ENCODE measurements around the gene FSIP1.

FSIP1 gene

DNA sequence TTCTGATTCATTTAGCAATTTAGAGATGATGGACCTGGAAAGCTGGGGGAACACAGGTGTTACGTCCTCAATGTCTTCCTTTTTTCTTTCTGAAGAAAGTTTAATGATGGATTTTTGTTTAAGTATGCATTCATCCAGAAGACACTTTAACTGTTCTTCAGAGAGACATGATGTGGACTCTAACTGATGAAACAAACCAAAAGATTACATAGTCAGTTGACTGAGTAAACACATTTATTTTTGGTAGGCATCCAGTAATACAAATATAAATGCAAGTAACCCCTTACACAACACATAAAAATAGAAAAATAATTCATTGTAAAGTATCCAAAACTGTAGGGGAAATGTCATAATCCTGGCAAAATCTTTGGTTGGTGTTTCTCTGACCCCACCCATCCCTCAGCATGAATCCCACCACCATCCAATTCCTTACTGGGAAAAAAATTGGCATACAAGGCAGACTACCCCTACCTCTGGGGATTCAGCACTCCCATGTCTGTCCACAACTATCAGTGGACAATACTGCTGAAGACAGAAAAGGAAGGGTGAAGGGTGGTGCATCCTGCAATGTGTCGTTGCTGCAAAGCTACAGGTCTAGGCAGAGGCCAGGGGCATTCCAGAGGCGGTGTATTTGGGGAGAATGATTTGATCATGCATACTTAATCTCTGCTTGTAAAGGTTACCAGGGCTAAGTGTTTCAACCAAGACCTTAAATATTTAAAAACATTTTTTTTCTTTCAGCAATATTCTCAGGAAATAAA lies 164.4 kb downstream of the FSIP1 start:
- no peak for DNase-seq (ENCODE audit: low spot score)

DNA sequence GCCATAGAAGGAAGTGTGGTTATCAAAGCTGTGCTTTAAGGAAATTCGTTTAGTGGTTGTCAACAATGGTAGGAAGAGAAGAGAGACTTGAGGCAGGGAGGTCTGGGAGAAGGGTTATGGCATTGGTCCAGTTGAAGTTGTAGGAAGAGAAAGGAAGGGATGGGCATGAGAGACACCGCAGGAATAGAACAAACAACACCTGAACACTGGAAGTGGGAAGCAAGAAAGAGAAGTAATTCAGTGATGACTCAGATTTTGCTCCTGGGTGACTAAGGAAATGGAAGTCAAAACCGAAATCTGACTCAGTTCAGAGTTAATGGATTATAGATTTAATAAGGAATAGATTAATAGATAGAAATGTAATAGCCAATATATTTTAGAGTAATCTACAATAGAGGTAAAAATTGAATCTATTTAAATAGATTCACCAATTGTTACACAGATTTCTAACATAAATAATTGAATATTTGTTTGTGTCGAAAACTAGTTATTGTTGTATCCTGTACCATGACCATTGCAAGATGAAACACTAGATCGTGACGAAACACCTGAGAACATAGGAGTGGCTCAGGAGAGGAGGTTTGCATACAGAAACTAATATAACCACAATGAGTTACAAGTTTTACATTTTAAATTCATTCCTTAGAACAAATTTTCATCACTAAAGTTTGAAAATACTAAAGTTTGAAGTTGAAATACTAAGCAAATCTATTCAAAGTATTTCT lies 165.7 kb downstream of the FSIP1 start:
- DNase-seq (ENCODE audit: low spot score): no peak

DNA sequence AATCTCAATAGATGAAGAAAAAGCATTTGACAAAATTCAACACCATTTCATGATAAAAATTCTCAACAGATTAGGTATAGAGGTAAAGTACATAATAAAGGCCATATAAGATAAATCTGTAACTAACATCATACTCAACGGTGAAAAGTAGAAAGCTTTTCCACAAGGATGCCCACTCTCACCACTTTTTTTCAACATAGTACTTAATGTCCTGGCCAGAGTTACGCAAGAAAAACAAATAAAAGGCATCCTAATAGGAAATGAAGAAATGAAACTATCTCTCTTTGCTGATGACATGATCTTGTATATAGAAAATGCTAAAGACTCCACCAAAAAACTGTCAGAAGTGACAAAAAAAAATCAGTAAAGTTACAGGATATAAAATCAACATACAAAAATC lies 168.8 kb downstream of the FSIP1 start:
- DNase-seq (ENCODE audit: low spot score): no peak

DNA sequence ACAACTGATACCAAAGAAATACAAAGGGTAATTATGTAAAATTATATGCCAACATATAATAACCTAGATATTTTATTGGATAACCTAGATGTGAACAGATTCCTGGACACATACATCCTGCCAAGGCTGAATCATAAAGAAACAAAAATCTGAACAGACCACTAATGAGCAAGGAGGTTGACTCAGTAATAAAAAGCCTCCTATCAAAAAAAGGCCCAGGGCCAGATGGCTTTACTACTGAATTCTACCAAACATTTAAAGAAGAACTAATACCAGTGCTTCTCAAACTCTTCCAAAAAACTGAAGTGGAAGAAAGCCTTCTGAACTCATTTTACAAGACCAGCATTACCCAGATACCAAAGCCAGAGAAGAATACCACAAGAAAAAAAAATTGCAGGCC lies 169.4 kb downstream of the FSIP1 start:
- DNase-seq (ENCODE audit: low spot score): no peak

DNA sequence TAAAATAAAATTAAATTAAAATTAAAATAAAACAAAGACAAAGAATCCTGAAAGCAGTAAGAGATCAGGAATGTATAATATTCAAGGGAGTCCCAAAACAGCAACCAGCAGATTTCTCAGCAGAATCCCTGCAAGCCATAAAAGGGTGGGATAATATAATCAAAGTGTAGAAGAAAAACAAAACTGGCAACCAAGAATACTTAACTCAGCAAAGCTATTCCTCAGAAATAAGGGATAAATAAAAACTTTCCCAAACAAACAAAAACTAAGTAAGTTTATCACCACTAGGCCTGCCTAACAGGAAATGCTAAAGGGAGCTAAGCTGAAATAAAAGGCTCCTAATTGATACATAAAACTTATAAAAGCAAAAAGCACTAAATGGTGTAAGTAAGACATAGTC lies 172.0 kb downstream of the FSIP1 start:
- no peak for DNase-seq (ENCODE audit: low spot score)

DNA sequence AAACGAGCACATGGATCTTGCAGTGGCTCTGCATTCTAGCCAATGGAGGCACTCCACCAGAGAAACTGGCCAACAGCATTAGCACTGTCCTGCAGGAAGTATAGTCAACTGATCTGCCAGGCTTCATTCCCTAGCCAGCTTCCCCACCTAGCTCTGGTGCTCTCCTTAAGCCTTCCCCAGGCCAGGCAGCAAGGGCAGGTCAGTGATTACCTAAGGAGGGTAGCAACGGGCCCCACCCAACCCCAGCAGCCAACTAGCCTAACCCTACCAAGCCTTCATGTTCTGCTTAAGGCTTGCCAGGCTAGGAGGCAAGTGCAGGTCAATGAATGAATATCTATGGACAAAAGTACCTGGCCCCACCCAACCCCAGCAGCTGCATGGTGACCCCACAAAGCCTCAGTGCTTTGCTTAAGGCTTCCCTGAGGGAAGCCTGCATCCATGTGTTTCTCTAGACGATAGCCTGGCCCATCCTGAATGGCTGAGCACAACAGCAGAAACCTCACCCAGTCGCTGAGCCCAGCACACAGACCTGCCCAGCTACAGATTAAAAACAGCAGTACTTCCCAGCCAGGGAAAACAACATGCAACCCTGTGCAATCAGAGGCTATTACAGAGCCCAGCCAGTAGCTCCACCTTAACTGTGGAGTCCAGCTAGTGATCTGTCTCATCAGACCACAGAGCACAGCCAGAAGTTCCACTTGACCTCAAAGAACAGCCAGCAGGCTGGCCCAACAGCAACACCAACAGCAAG lies 173.3 kb downstream of the FSIP1 start:
- DNase-seq (ENCODE audit: low spot score): no peak

DNA sequence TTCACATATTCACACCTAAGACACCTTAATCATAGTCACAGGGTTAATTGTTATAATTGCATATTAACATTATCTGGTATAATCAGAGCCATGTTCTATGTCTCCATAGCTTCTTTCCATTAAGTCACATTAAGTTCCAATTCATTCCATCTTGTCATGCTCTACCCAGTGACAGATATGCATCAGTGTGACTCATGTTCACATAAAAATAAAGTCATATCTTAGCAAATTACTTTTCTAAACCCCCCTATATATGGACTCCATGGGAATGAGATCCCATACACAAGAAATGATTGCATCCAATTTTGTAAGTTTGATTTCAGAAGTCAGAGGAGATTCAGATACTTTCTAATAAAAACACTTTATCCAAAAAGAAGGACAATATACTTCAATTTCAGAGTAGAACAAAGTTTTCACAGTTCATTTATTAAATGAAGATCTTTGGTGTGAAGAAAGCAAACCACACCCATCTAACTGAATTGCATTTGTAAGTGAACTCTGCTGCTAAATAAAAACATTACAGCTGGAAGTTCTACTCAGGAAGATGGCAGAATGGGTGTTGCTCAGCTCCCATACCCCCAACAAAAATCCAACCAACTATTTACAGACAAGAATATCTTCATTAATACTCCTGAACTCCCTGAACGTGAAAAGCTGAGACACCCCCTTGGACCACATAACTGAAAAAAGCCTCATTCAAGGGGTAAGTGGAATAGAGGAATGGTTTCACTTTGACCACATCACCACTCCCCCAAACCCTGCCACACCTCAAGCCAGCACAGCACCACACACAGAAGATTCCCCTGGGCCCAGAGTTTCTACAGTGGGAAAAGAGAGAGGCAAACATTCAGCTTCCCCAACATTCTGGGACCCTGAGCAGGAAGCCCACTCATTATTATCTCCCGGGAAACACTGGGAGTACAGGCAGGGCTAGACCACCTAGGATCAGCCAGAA lies 174.2 kb downstream of the FSIP1 start:
- DNase-seq (ENCODE audit: low spot score): no peak

DNA sequence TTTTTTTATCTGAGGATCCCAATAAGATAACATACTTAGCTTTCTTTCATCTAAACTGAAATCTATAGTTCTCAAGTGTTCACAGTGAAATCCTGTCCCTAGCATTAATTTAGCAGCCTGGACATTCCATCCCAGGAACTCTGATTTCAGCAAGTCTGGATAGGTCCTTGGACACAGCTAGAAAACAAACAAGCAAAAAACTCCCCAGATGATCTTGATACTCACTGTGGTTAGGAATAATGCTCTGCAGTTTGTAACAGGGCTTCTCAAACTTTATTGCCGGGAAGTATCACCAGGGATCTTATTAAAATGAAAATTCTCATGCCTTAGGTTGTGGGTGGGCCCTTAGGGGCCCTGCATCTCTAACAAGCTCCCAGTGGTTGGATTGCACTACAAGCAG lies 177.5 kb downstream of the FSIP1 start:
- no peak for DNase-seq (ENCODE audit: low spot score)

DNA sequence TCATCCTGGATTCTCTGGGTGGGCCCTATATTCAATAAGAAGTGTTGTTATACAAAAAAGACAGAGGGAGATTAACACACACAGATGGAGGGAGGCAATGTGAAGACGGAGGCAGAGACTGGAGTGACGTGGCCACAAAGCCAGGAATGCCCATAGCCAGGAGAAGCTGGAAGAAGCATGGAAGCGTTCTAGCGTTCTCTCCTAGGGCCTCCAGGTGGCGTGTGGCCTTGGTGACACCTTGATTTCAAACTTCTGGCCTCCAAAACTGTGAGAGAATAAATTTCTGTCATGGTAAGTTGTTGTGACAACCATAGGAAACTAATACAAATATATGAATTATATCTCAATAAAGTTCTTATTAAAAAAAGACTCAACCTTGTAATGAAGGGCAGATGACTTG lies 180.5 kb downstream of the FSIP1 start:
- no peak for DNase-seq (ENCODE audit: low spot score)

DNA sequence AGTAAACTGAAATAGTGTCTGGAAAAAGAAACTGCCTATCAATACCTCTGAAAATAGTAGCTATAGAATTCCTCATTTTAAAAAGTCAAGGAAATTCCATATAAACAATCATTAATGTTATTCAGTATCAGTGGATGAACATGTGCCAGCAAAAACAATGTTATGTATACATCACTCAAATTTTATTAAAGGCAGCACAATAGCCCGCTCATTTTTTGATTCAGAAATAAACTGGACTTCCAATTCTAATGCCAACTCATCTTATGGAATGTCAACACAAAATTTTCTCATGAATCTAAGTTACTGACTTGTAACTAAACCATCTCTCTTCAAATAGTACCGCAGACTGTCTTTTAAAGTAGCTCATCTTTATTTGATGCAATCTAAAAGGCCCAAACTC lies 182.8 kb downstream of the FSIP1 start:
- no peak for DNase-seq (ENCODE audit: low spot score)

DNA sequence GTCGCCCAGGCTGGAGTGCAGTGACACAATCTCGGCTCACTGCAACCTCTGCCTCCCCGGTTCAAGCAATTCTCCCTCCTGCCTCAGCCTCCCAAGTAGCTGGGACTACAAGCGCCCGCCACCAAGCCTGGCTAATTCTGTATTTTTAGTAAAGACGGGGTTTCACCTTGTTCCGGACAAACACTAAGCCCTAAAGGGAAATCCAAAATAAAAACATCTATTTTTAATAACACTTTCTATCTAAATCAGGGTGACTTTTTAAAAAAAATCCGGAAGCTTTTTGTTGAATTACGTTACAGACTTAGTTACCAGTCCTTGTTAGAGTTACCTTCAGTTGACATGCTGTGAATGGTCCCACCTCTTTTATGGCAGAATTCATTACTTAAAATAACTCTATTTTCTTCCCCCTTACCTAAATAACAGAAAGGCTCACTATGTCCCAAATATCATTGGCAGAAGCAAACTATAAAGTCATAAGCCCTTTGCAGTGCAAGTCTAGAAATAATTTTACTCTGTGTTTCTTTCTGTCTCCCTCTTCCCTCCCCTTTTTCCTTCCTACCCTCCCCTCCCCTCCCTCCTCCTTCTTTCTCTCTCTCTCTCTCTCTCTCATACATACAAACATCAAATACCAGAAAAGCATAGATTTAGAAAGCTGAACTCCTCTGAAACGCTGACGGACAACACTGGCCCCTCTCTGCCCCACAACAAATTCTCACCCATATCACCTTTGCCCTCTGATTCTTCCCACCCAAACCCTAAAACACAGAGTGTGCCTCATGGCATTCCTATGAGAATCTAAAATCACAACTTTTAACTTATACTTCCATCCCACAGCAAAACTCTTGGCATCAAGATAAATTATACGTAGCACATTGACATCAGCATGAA lies 183.4 kb downstream of the FSIP1 start:
- DNase-seq (ENCODE audit: low spot score): no peak

DNA sequence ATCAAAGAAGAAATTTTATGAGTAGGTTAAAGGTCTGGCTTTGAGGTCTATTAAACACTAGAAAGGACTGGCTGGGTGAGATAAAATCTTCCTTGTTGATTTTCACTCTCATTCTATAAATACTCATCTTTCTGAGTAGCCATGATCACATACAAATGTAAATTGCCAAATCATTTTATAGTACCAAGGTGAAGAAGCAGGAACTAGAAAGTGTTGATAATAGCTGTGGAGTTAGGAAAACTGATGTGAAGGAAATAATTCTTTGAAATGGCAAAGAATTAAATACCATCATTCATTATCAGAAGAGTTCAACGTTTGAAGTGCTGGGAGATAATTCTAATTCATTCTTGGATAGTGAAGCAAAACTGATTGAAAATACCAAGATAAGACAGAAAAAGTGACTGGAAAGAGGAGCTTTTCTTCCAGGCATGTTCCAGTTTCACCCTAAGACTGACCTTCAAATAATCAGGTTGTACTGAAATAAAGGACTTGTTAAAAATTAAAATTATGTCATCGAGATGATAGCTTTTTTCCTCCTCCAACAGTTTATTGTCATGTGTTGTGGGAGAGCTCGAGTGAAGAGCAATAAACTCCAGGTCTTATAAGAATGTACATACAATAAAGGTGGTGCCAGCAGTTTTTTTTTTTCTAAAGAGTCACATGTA lies 184.3 kb downstream of the FSIP1 start:
- DNase-seq (ENCODE audit: low spot score): no peak

DNA sequence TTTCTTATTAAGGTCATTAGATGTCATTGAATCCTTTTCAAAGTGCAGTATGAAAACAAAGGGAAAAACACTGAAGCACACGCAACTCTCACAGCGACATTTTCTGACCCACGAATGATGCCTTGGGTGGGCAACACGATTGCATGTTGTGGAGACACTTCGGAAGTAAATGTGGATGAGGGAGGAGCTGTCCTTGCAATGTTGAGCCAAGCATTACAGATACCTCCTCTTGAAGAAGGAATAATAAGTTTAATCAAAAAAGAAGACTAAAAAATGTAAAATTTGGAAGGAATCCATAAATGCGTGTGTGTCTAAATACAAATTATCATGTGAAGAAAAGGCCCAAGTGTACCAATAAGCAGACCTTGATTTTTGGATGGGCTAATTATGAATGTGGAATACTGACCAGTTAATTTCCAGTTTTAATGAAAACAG lies 184.9 kb downstream of the FSIP1 start:
- no peak for DNase-seq (ENCODE audit: low spot score)

DNA sequence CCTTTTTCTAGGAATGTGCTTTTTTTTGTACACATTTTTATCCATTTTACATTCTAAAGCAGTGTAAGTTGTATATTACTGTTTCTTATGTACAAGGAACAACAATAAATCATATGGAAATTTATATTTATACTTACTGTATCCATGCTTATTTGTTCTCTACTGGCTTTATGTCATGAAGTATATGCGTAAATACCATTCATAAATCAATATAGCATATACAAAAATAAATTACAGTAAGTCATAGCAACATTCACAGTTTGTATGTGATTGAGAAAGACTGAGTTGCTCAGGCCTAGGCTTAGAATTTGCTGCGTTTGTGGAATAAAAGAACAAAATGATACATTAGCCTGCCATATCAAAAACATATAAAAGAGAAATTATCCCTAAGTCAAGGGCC lies 185.3 kb downstream of the FSIP1 start:
- DNase-seq (ENCODE audit: low spot score): no peak

DNA sequence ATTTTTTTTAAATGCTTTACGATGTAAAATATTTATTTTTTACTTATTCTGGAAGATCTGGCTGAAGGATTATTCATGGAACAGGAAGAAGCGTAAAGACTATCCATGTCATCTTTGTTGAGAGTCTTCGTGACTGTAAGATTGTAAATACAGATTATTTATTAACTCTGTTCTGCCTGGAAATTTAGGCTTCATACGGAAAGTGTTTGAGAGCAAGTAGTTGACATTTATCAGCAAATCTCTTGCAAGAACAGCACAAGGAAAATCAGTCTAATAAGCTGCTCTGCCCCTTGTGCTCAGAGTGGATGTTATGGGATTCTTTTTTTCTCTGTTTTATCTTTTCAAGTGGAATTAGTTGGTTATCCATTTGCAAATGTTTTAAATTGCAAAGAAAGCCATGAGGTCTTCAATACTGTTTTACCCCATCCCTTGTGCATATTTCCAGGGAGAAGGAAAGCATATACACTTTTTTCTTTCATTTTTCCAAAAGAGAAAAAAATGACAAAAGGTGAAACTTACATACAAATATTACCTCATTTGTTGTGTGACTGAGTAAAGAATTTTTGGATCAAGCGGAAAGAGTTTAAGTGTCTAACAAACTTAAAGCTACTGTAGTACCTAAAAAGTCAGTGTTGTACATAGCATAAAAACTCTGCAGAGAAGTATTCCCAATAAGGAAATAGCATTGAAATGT lies 186.1 kb downstream of the FSIP1 start:
- DNase-seq (ENCODE audit: low spot score): no peak

DNA sequence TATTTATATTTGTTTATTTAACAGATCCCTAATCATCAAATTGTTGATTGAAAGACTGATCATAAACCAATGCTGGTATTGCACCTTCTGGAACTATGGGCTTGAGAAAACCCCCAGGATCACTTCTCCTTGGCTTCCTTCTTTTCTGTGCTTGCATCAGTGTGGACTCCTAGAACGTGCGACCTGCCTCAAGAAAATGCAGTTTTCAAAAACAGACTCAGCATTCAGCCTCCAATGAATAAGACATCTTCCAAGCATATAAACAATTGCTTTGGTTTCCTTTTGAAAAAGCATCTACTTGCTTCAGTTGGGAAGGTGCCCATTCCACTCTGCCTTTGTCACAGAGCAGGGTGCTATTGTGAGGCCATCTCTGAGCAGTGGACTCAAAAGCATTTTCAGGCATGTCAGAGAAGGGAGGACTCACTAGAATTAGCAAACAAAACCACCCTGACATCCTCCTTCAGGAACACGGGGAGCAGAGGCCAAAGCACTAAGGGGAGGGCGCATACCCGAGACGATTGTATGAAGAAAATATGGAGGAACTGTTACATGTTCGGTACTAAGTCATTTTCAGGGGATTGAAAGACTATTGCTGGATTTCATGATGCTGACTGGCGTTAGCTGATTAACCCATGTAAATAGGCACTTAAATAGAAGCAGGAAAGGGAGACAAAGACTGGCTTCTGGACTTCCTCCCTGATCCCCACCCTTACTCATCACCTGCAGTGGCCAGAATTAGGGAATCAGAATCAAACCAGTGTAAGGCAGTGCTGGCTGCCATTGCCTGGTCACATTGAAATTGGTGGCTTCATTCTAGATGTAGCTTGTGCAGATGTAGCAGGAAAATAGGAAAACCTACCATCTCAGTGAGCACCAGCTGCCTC lies 187.1 kb downstream of the FSIP1 start:
- no peak for DNase-seq (ENCODE audit: low spot score)

DNA sequence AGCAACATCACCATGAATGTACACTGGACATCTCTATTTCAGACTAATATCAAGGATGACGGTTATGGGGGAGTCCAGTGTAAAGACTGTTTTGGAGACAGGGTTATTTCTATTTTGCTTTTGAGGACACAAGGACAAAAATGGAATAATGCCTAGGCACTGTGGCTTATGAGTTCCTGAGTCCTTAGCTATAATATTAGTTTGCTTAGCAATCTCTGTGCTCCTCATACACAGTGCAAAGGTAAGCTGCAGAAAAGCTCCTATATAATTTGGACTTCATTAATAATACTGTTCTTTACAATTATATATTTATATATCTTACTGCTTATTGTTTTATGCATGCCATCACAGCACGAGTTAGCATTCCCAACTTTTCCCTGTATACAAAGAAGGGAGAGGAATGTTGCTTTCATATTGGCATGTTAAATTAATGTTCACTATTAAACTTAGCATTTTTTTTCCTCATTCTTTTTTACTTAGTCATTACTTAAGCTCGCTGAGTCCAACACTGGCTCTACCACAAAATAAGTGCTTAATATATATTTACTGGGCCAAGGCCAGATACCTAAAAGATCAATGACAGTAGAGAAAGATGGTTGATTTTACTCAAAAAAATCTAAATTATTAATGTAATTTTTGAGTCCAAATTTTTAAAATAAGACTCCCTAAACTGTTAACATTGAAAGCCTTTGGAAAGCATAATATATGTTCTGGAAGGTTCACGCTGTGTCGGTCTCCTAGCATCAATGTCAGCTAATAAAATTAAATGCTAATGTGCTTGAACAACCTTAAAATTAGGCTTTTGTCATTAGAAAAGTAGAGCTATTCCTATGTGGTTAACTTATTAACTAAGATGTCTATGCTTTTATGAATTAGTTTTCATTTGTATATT lies 187.9 kb downstream of the FSIP1 start:
- no peak for DNase-seq (ENCODE audit: low spot score)
